GM19372 (cell line): ENCODE measurements around the gene CD82.
"Not testable (repeated sequence)": the region's sequence is repeated elsewhere in the genome, so short reads cannot be mapped to it uniquely, and the experiment has no call there.

Experiments used
- ATAC-seq: cut with Tn5 transposase; IDR thresholded peaks from one replicate; pipeline ENCODE4 v1.9.1; 2021; ENCODE audit warnings: mild to moderate bottlenecking, low read depth, moderate library complexity; ENCODE audit not compliant: unreplicated experiment

The CD82 gene

DNA sequence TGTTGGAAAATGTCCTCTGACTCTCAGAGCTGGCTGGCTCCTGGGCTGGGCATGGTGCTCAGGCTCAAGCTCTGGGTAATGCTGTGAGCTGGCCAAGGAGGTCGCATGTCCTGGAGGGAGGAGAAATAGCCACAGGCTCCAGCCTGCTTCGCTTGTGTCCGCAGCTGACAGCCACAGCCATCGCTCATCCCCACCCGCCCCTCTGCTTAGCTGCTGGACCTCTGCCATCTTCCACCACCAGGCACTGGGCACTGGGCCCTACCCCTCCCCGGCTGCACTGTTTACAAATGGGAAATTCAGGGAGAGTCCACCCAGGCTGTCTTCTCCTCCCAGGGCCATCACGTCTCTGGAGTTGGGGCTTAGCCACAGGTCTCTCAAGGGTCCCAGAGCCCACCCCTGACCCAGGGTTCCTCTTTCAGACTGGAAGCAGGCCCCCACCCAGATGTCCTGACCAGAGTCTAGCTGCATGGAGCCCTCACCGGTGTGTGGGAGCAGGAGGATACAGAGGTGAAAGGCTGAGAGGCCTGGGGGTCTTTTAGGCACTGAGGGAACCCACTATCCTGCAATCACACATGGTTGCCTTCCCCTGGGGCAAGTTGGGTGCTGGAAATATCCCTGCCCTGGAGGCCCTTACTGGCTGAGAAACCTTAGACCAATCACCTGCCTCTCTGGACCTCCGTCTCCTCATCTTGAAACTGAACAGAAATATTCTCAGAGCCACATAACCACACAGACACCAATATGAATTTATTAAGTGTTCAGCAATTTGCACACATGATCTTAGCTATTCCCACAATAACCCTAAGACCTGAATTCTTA, 62.7 kb downstream of the CD82 start:
- ATAC-seq = no peak

DNA sequence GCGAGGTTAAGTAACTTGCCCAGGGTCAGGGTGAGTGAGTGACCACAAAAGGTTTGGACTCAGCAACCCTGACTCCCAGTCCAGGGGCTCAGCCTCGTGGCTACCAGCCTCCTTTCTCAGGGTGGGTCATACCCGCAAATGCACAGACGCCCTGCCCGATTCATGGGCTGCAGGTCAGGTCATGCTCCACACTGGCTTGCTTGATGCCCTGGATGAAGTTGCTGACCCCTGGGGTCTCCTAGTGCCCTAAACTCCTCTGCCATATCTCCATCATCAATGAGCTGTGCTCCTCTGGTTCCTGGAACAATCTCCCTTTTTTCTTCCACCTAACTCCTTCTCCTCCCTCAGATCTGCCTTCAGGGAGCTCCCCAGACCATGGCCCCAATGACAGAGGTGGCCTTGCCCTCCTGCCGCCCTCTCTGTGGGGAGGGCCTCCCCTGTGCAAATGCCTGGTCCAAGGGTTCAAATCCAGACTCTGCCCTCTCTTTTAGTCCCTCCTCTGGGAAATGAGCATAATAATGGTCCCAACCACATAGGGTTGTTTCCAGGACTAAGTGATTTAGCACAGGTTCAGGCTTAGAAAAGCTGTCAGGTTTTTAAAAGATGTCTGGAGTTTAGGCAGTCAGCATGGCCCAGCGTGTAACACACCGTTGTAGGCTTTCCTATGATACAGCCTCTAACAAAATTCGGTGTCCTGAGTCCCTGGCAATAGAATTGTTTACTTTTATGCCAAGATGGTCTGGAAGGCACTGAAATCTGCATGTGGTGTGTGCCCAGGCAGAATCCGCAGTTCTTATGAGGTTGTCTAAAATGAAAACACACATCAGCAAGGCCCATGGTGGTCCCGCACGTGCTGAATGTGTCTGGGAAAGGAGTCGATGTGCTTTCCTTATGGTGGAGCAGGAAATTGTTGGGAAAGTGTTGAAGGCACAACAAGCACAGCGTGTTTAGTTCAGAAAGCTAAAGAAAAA, 63.6 kb downstream of the CD82 start:
- no peak for ATAC-seq

DNA sequence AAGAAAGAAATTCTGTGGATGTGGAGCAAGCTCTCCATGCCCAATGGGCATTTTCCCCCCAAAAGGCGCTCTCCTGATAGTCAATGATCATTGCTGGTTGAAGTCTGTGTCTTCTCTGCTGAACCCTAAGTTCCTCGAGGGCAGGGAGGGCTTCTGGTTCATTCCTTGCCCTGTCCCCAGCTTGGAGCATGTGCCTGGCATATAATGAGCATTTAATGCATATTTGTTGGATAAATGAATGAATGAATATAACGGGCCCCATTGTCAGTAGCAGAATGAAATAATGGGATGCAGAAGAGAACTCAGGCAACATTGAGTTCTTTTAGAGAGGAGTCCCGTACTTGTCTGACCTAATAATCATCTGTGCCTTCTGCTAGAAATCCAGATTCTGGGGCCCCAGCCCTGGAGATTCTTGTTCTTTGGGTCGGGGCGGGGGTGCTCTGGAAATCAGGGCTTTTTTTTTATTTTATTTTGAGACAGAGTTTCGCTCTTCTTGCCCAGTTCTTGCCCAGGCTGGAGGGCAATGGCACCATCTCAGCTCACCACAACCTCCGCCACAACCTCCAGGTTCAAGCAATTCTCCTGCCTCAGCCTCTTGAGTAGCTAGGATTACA, 64.4 kb downstream of the CD82 start:
- no peak for ATAC-seq

DNA sequence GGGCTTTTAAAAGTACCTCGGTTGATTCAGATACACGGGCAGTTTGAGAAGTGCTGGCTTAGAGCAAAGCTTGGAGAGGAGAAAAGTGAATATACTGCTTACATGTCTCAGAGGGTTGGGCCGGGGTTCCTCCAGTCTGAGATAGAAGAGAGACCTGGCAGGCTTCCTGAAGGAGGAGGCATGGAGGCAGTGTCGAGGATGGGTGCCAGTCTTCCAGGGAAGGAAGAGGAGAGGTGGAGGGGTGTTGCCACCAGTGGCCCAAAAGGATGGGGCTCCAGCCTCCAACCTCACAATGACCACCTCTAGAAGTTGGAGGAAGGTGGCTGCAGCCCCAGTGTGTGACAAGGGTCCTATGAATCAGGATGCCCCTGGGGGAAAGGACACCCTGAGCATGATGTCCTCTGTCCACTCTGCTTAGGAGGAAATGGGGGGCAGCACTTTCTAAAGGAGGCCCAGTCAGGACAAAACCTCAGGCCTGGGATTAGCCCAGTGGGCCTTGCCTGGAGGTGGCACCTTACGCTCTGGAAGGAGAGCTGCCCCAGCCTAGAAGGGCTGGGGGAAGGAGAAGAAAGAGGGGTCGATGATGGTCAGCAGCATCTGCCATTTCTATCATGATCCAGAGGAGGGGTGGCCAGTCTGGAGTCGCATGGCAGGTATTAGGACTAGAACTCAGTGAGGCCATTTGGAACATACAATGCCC, 65.2 kb downstream of the CD82 start:
- ATAC-seq = no peak

DNA sequence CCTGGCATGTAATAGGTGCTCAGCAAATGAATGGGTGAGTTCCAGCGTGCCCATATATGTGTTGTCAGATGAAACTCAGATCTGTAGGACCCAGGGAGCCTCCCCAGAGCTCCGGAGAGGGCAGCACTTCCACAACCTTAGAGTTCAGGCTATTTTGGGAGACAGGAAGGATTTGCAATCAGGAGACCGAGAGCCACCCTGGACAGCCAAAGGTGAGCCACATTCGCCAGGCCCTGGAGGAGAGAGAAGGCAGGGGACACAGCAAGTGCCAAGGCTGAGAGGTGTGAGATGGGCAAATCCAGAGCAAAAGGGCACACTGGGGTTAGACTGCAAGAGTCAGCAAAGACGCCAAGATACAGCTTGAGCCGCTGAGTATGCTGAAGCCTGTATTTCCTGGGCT, 66.4 kb downstream of the CD82 start:
- ATAC-seq = no peak

DNA sequence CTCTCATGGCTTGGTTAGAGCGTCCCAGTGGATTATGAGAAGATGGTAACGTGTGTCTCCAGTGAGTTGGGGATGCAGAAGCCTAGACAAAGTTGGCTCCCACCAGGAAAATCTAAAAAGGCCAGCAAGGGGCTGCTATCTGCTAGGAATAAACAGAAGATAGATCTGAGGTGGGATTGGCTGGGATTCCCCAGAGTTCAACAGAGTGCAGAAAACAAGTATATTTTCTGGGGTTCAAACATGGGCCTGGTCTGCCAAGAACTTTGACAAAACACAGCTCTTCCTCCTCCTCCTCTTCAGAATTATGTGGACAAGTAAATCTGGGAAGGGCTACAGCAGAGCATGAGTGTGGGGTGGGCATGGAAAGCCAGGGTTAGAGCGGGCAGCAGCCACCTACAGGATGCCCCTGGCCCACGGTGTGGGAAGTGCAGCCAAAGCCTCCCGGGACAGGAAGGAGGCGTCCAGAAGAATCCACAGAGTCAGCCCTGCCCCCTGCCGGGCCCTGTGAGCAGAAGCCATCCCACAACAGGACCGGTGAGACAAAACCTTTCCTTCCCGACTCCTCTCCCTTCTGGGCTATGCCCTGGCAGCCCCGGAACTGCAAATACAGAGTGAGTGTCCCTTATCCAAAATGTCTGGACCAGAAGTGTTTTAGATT, 67.1 kb downstream of the CD82 start:
- ATAC-seq = no peak

DNA sequence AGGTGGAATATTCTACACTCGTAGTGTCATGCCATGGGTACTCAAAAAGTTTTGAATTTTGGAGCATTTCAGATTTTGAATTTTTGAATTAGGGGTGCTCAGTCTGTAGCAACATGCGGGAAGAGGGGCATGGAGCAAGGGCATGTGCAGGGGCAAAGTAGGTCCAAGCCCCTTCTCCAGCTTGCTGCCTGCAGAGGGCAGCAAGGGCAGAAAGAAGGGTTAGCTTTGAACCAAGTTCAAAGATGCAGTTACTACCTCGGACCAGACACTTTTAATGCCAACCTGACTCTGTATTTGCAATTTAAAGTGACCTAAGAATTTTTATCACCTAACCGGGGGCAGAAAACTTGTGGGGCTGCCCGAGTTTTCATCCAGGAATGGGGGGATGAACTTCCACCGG, 68.2 kb downstream of the CD82 start:
- no peak for ATAC-seq

DNA sequence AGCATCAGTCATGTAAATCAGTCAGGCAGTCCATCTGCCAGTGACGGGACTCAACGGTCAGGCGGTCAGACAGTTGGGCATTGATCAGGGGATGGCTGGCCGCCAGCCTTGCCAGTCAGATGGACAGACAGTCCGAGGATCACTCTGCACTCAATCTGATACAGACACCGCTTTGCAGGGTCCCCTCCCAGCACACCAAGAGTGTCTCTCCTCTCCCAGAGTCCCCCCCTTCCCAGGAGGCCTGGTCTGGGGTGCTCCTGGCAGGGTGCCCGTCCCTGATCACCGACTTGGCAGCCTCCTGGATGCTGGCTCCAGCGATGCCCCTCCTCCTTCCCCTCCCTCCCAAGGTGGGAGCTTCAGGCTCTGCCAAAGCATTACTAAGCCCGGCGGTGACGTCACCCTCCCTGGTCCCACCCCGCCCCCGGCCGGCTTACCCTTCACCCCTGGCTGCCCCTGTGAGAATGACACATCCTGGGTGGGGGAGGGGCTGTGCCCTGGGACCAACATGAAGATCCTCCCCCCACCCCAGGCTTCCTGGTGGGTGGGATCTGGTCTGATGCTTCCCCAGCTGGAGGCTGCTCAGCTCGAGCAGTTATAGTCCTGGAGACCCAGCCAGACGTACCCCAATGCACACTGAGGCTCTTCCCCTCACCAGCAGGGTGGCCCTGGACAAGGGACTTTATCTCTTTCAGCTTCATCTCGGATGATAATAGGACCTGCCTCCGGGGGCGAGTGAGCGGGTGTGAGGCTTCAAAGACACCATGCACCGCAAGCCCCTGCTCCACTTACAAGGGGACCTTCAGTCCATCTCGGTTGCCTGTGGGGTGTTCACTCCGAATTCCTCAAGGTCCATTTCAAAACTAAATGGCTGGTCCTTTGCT, 69.2 kb downstream of the CD82 start:
- no peak for ATAC-seq

DNA sequence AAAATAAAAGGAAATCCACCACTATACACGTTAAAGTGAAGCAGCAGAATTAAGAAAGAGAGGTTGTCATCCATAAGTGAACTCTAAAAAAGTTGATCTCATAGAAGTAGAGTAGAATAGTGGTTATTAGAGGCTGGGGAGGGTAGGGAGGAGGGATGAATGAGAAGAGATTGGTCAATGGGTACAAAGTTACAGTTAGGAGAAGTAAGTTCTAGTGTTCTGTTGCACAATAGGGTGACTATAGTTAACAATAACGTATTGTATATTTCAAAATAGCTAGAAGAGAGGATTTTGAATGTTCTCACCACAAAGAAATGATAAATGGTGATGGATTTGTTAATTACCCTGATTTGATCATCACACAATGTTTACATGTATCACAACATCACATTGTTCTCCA, 72.0 kb downstream of the CD82 start:
- no peak for ATAC-seq

DNA sequence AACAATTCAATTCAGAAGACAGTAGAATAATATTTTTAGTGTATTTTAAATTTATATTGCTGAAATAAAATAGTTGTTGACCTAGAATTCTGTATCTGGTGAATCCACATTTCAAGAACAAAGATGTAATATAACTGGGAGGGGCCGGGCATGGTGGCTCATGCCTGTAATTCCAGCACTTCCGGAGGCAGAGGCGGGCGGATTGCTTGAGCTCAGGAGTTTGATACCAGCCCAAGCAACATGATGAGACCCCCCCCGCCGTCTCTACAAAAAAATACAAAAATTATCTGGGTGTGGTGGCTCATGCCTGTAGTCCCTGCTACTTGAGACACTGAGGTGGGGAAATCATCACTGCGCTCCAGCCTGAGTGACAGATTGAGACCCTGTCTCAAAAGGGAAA, 72.6 kb downstream of the CD82 start:
- no peak for ATAC-seq

DNA sequence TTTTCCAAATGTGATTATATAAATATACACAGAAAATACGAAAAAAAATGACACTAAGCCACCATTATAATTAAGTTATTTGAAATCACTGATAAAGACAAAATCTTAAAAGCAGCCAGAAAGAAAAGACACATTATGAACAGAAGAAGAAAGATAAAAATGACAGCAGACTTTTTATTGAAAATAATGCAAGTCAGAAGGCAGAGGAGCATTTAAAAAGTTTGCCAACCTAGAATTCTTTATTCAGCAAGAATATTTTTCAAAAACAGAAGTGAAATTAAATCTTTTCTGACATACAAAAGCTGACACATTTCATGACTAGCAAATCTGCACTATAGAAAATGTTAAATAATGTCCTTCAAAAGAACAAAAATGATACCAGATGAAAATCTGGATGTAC, 77.8 kb downstream of the CD82 start:
- no peak for ATAC-seq

DNA sequence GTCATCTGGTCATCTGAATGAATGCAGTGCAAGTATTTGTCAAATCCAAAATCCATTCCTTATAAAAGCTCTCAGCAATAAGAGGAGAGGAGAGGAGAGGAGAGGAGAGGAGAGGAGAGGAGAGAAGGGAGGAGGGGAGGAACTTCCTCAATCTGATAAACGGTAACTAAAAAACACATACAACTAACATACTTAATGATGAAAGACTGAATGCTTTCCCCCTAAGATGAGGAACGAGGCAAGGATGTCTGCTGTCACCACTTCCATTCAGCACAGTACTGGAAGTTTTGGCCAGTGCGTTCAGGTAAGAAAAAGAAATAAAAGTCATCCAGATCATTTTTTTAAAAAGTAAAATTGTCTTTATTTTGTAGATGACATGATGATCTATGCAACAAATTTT, 80.4 kb downstream of the CD82 start:
- ATAC-seq = no peak

DNA sequence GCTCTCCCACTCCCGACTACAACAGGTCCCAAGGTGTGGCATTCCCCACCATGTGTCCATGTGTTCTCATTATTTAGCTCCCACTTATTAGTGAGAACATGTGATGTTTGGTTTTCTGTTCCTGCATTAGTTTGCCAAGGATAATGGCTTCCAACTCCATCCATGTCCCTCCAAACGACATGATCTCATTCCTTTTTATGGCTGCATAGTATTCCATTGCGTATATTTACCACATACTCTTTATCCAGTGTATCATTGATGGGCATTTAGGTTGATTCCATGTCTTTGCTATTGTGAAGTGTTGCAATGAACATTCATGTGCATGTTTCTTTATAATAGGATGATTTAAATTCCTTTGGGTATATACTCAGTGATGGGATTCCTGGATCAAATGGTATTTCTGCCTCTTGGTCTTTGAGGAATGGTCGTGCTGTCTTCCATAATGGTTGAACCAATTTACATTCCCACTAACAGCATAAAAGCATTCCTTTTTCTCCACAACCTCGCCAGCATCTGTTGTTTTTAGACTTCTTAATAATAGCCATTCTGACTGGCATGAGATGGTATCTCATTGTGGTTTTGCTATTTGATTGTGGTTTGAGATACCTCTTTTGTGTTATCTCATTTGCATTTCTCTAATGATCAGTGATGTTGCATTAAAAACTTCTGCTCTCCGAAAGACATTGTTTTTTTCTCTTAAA, 81.9 kb downstream of the CD82 start:
- ATAC-seq = not testable (repeated sequence)

DNA sequence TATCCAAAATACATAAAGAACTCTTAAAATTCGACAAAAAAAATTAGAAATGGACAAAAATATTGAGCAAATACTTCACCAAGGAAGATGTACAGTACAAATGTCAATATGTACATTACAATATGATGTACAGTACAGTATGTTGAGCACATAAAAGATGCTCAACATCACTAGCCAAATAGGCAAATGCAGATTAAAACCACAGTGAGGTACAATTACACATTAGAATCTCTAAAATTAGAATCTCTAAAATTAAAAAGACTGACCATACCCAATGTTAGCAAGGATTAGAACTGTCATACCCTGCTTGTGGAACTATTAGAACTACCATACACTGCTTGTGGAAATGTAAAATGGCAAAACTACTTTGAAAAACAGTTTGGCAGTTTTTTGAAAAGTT, 82.6 kb downstream of the CD82 start:
- ATAC-seq = no peak

DNA sequence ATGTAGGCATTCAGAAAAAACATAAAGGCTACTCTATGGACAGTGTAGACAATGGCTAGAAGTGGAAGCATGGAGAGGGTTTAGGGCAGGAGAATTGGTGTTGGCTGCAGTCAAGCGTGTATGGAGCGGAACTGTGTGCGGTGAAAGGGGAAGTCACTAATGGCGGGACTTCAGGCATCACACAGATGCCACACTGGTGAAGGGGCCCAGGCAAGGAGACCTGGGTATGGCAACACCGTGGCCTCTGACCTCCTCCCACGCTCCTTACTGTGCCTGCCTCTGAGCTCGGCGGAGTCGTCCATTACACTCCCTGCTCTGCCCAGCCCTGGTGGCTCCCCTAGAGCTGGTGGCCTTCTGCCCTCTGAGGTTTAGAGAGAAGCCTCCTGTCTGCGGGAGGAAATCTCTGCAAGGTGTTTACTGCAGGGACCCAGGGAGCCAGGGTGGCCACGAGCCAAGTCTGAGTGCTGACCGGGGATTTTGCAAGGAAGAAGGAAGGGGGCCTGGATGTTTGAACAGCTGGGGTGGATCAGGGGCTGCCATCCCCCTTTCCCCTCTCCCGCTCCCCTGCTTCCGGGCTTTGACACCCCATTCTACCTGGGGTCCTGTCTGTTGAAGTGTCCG, 86.2 kb downstream of the CD82 start:
- no peak for ATAC-seq

DNA sequence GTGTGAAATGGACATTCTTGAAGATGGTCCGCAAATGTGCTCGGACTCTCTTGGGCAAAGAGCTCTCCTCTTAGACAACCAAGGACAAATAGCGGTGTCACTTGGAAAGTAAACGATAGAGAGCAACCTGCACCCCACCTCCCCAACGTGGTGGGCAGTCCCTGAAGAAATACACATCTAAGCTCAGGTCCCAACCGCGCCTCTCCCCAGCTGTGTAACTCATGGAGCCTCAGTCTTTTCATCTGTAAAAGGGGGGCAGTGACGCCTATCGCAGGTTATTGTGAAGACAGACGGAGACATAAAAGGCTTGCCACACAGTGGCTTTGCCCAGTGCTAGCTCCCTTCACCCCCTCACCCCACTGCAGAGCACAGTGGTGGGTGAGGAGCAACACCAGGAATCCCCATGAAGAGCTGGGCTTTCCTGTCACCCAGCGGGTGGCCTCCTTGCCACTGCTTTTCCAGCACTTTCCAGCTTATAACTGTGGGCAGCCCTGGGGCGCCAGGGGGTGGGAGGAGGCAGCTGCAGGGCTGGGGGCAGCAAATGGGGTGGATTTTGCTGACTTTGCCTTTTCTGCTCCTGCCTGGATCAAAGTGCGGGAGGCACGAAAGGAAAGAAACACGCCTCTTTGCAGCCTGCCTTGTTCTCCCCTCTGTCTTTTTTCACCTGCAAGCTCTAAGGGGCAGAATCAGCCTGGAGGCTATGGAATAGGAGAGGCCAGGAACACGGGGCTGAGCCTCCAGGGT, 87.6 kb downstream of the CD82 start:
- no peak for ATAC-seq

DNA sequence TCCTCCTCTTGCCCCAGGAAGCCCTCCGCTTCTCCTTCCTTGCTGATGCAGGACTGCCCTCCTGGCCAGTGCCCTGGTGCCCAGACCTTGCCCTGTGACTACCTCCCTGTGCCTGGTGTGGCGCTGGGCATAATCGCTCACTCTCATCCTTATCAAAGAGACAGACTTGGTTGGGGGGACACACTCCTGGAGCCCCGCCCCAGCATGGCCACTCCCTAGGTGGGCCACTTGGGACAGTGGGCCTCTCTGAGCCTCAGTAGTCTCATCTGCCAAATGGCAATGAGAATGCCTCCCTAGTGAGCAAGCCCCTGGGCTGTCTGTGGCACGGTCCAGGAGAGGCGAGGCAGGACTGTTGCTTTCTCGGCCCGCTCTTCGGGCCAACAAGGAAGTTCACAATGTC, 88.6 kb downstream of the CD82 start:
- ATAC-seq = no peak
